HG02642 (cell line): ENCODE results near the gene KRTAP10-4.
"Not testable (repeated sequence)": the region's sequence is repeated elsewhere in the genome, so short reads cannot be mapped to it uniquely, and the experiment has no call there.

Experiments
- ATAC-seq: cut with Tn5 transposase; IDR thresholded peaks from one replicate; pipeline ENCODE4 v1.9.1; 2021; ENCODE audit warnings: mild to moderate bottlenecking; ENCODE audit not compliant: unreplicated experiment, poor library complexity

KRTAP10-4 gene

DNA sequence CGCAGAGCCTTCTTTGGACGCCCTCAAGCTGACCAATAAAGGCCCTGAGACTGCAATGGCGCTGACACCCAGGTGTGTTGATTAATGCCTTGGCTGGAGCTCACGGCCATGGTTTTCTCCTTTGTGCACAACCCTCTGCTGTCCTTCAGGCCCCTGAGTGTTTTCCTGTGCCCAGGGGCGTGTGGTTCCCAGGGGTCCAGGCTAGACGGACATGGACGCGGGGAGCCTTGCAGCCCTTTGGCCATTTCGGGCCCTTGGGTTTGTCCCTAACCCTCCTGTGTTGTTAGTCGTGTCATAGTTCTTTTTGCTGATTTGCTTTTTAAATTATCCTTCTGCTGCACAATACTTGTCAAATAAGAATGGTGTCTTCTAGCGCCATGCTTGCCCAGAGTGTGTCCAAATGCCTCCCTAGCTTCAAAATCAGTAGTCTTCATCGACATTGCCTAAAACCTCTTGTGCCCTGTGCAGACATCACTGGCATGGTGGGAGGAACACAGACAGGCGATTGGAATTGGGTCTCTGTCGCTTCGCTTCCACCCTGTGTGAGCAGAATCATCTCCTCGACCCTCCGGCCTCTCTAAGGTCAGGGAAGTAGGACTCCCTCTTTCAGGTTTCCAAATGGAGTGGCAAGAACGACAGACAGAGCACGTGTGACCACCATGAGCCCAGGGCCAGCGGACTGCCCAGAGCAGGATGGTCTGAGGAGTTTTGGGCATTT is 1.9 kb downstream of the KRTAP10-4 start:
- no peak for ATAC-seq

DNA sequence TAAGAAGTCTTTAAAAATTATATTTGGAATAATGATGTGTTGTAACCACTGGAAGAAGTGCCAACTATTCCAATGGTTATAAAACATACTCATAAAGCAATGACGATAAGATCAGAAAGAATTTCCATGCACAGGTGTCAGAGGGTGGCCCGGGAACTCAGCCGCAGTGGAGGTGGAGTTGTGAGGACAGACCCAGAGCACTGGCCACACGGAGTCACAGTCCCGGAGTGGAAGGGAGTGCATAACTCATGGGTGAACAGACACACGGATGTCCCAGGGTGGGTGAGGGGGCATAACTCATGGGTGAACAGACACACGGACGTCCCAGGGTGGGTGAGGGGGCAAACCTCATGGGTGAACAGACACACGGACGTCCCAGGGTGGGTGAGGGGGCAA is 2.5 kb downstream of the KRTAP10-4 start:
- ATAC-seq, result no peak

DNA sequence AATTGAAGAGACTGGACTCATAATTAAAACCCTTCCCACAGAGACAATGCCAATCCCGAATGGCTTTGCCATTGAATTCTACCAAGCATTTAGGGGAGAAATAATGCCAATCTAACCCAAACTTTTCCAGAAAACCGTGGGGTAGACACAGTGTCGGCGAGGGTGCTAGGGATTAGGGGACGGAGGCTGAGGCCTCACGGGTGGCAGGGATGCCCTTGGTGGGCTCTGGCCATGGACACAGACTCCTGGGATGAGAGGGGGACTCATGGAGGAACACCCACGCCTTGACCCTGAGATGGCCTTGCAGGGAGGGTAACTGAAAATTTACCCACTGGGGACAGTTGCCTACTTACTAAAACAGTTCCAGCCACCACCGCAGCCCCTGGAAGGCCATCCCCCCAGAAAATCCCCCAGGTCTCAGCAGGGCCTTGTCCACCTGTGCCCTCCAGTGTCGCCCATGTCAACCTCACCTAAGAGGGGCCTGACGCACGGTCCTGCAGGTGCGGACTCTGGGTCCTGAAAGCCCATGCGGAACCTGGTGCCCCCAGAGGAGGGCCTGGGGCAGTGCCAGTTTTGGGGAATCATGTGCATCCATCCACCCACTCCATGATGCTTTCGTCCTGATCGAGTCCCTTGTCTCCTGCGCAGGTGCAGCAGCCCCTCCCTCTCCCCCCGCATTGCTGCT is 5.0 kb downstream of the KRTAP10-4 start:
- no peak for ATAC-seq

DNA sequence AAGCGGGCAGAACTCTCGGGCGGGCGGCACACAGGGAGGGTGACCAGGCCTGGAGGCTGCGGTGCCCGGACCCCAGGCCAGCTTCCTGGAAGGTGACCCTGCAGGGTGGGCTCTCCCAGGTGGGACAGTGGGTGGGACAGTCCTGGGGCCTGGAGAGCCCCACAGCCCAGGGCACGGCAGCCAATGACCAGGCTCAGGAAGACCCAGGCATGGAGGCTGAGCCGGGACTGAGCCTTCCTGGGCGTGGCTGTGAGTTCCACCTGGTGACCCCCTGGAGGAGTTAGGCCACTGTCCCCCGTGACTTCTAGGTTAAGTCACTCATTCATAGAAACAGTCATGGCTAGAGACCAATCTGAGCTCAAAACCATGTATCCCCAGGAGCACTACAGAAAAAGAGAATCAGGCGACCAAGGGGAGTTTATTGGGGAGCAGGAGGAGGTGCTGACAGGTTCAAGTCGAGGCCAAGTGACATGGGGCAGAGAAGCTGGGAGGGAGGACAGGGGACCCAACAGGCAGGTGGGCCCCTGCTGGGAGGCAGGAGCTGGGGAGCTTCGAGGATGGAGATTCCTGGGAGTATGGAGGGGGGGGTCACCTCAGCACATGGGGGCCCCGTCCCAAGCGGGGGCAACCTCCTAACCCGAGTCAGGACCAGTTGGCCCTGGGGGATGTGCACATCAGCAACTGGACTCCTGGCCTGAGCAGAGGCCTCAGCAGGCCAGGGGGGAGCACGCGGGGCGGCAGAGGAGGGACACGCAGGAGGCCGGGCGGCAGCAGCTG is 5.7 kb downstream of the KRTAP10-4 start:
- ATAC-seq, result no peak

DNA sequence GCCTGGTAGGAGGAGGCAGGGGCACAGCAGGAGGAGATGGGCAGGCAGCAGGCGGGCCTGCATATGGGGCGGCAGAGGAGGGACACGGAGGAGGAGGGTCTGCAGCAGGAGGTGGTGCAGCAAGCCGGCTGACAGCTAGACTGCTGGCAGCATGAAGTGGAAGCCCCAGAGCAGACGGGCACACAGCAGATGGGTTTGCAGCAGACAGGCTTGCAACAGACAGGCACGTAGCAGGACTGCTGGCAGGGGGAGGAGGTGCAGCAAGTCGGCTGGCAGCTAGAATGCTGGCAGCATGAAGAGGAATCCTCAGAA is 6.3 kb downstream of the KRTAP10-4 start:
- ATAC-seq, result no peak

DNA sequence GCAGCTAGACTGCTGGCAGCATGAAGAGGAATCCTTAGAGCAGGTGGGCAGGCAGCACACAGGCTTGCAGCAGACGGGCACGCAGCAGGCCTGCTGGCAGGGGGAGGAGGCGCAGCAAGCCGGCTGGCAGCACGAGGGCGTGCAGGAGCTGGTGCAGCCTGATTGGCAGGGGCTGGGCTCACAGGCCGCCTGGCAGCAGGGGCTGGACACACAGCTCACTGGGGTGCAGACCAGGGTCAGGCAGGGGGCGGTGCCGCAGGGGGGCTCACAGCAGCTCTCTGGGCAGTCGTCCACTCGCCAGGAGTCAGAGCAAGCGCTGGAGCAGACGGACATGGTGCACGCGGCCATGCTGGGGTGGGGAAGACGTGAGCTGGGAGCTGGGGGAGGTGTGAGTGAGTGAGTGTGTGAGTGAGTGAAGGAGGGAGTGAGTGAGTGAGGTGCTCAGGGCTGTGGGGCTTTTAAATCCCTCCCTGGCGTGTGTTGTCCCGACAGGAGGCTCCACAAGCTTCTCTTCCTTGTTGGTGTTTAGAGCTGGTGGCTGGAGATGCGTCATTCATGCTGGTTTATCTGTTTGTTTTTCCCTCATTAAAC is 6.8 kb downstream of the KRTAP10-4 start, which contains the start of gene KRTAP10-5:
Gene KRTAP10-5, minus strand, starts transcription at position 374 of the 591 bp plus-strand sequence. Its CDS starts 26 bp downstream, at position 348.
- not testable (repeated sequence) for ATAC-seq

DNA sequence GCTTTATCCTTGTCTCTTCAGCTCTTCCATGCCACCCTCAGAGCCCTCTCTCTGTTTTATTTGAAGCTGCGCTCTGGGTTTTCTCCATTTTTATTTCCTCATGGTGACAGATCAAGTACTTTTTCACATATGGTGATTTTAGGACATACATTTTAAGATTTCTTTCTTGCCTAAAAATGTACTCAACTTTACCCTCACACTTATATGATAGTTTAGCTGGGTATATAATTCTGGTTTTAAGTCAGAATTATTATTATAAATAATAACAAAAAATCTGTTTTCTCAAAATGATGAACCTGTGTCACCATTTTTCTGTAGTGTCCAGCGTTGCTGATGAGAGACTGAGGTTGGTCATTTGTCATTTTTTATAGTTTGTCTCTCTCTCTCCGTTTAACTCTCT is 7.6 kb downstream of the KRTAP10-4 start:
- ATAC-seq, result no peak

DNA sequence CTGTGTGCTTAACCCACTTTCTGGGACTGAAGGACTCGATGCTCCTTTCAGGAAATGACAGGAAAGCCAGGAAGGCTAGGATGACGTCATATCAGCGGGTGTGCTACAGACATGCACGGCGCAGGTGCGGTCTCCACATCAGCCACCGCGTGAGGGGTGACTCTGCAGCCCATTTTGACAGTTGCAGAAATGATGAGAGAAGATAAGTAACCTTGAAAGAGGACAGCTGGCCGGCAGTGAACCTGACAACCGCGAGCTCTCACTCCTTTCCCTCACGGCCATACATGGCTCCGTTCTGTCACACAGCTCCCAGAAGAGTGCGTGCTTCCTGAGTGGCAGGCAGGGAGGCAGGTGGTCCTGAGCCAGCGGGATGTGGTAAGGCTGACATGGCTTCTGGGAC is 8.5 kb downstream of the KRTAP10-4 start:
- ATAC-seq, result no peak

DNA sequence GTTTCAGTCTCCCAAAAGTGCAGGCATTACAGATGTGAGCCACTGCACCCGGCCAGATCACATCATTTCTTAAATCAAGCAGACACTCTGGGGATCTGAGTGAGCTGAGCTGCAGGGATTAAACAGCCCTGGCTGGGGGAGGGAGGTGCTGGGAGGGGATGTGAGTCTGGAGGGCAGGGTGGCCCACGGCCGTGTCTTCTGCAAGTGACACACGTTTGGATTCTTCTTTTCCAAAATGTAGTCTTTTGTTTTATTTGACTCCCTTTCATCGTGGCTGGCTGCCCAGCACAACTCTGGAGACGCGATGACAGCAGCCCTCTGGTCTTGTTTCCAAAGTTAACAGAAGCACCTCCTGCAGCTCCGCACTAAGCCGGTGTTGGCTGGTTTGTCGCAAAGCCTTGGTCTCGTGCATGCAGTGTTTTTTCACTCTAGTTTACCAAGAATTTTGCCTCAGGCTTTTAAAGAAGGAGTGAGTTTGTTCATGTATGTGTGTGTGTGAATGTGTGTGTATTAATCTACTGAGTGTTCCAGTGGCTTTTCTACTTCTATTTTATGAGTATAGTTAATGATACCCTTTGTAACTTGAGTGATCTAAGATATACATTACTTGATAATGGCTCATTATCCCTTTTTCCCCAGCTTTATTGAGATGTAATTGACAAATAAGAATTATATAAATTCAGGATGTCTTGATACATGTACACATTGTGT is 9.7 kb downstream of the KRTAP10-4 start:
- no peak for ATAC-seq

DNA sequence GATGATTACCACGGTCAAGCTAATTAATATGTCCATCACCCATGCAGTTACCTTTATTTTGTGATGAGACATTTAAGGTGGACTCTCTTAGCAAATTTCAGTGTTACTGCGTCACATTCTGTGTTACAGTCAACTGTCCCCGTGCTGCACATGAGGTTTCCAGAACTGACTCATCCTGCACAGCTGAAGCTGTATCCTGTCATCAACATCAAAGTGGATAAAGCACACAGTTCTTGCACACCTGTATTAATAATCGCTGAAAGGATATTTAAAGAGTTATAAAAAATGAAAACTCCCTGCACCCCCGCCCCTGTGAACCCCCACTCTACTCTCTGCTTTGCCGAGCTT is 10.2 kb downstream of the KRTAP10-4 start:
- no peak for ATAC-seq

DNA sequence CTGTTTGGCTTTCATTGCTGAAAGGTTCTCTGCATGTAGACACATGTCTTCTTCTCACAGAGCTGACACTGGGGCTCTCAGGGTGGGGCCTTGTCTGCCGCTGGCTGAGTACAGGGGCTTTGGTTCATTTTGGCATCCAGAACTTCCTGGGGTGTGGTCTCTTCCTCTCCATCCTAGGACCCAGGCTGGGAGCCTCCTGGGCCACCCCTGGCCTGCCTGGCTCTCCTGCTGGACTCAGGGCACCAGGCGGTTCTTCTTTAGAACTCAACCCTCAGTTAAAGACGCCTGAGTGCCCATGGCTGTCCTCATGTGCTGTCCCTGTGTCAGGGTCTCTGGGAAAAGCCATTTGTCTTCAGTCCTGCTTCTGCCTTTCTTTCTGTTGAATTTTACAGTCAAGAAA is 12.4 kb downstream of the KRTAP10-4 start:
- no peak for ATAC-seq

DNA sequence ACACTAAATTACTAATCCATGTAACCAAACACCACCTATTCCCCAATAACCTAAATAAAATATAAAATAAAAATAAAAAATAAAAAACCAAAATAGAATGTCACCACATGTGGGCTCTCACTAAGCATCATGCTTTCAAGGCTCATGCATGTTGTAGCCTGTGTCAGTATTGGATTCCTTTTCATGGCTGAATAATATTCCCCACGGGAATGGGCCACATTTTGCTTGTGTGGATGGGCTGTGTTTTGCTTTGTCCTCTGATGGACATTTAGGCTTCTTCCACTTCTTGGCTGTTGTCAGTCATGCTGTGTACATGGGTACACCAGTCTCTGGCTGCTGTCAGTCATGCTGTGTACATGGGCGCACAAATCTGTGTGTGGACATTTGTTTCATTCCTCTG is 15.6 kb downstream of the KRTAP10-4 start:
- ATAC-seq, result no peak

DNA sequence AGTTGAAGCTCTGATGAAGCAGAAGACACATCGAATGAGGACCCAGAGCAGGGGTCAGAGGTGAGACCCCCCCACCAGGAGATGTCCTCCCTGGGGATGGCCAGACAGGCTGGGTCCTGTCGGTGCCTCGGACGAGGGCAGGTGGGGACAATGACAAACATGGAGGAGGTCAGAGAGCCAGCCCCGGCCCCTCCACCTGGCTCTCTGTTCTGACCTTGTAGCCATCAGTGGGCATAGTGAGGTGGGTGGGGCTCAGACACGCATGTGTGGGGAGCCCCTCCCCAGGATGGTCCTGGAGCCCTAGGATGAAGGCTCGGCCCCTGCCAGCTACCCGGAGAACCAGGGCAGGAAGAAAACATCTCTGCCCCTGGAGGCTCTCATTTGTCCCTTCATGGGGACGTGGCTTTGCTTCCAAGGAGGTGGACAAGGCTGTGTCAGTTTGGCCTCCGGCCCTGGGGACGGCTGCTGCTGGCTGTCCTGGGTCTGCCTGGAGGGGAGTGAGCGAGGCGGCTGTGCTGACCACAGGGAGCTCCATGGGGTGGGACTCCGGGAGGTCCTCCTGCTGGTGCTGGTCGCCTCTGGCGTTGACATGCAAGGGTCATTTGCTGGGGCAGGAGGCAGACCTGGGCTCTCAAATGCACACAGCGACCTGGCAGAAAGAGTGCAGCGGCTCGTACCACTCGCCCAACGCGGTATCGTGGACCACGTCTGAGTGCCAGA is 16.2 kb downstream of the KRTAP10-4 start:
- no peak for ATAC-seq

DNA sequence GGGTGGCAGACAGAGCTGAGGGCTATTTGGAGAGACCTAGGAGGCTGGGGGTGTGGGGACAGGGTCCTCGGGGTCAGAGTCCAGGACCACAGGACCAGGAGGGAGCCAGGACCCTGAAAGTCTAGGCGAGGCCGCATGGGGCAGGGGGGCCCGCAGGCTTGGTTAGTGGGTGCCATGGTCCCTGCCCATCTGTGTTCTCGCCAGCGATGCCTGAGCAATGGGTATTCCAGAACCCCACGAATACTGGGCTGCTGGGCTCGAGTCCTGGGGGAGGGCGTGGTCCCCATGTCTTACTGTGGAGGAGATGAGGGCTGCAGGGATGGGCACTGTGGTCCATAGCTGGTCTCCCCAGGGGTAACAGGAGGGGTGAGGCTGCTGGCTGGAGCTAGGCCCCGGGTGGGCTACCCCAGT is 16.8 kb downstream of the KRTAP10-4 start:
- no peak for ATAC-seq

DNA sequence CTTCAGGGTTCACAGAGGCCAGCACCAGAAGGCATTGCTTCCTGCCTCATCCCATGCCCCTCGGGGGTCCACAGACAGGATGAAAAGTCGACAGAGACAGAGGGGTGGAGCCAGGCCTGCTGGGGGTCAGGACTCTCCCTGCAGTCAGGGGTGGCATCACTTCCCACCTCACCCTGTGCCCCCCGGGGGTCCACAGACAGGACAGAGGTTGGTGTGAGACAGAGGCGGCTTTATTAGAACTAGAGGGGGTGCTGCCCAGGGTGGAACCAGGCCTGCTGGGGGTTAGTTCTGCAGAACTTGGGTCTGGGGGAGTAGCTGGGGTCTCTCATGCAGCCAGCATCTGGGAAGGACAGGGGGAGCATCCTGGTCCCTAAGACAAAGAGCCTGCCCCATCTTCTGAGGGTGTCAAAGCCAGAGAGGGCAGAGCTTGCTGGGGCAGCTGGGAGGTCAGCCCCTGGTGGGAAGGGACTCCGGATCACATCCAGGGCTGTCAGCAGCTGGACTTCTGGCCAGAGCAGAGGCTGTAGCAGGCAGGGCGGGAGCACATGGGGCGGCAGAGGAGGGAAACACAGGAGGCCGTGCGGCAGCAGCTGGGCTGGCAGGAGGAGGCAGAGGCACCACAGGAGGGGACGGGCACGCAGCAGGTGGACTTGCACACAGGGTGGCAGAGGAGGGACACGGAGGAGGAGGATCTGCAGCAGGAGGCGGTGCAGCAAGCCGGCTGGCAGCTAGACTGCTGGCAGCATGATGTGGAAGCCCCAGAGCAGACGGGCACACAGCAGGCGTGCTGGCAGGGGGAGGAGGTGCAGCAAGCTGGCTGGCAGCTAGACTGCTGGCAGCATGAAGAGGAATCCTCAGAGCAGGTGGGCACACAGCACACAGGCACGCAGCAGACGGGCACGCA is 17.6 kb downstream of the KRTAP10-4 start:
- ATAC-seq, result not testable (repeated sequence)

DNA sequence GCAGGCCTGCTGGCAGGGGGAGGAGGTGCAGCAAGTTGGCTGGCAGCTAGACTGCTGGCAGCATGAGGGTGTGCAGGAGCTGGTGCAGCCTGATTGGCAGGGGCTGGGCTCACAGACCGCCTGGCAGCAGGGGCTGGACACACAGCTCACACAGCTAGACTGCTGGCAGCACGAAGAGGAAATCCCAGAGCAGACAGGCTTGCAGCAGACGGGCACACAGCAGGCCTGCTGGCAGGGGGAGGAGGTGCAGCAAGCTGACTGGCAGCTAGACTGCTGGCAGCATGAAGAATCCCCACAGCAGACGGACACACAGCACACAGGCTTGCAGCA is 18.2 kb downstream of the KRTAP10-4 start:
- ATAC-seq, result not testable (repeated sequence)

DNA sequence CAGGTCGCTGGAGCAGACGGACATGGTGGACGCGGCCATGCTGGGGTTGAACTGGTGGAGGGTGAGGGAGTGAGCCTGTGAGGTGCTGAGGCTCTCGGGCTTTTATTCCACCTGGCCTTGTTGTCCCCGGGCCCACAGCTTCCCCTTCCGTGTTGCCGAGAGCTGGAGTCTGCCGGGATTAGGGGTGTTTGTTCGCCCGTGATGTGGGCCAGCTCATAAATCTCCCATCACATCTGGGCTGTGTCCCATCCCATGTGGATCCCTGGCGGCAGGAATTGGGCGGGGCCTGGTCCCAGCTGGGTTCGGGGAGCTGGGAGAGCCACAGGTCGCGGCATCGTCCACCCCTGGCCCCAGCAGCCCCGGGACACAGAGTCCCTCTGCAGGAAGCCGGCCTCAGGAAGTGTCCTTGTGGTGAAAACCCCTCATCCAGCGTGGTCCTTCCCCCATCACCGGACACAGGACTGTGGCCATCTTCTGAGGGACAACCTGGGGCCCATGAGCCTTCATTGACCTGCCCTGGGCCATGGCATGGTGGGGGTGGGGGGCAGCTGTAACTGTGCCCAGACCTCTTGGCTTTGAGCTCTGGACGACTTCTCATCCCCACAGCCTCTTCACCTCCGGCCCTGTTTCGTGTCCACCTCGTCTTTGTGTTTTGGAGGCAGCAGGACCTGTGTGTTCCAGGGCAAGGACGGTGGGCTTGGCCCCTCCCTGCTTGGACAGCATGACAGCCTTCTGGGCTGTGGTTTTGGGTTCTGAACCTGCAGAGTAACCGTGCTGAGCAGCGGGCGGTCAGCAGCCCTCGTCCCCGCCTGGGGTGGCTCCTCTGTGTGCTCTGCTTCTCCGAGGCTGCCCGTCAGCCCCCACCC is 19.1 kb downstream of the KRTAP10-4 start, which contains the start of gene KRTAP10-6:
Gene KRTAP10-6, minus strand, starts transcription at position 60 of the 866 bp plus-strand sequence. Its CDS starts 21 bp downstream, at position 39.
- no peak for ATAC-seq
